T-cell (primary cell): ENCODE measurements around the gene MCAT. TPM values are rescaled to one million over a fixed set of nuclear protein-coding genes. Genes with fewer than 3 reads are reported as not detected.

ENCODE experiments used
- ATAC-seq, 4 experiments: fragments of 200-7000 bp in 3 of 4; fragments of 150-1000 bp in 1 of 4; cut with Tn5 transposase; replicated peaks in 1 of 4; 1 replicate in 3 of 4; 2 replicates in 1 of 4; pipeline ENCODE4 v1.10.0; 2021; ENCODE audit warnings: moderate library complexity in 3 of 4, mild to moderate bottlenecking in 2 of 4, moderate number of reproducible peaks in 1 of 4
- CTCF ChIA-PET, 2 donors: fragments of 300-600 bp; sonication (Branson Sonifier 250); formaldehyde crosslinking; loops; one replicate each; lab custom pipeline; 2022; ENCODE audit warnings: antibody characterized with exemption in 2 of 2; lab: Charles Lee
- POLR2A ChIA-PET, 2 donors: fragments of 300-600 bp; sonication (Branson Sonifier 250); formaldehyde crosslinking; loops; one replicate each; lab custom pipeline; 2022; ENCODE audit warnings: antibody characterized with exemption in 2 of 2; lab: Charles Lee
- DNase-seq, 35 experiments: peaks; one replicate each; pipeline versions ENCODE4 v3.0.0 to v3.0.0-alpha.2; 2013 to 2023
- H3K27ac ChIP-seq: one replicate; pipeline ENCODE4 v1.5.1; 2013; ENCODE audit warnings: low read length
- H3K27me3 ChIP-seq, 2 experiments: replicated peaks in 1 of 2; 1 replicate in 1 of 2; 2 replicates in 1 of 2; pipeline versions ENCODE4 v1.6.1 to v1.7.0; 2013; ENCODE audit warnings: low read length in 1 of 2, mixed read lengths in 1 of 2; ENCODE audit not compliant: control insufficient read depth in 2 of 2, insufficient read depth in 2 of 2; ENCODE audit errors: extremely low read depth in 1 of 2
- H3K36me3 ChIP-seq, 2 donors: 1 replicate in 1 of 2; 2 replicates in 1 of 2; pipeline versions ENCODE4 v1.6.1 to v1.7.0; 2013; ENCODE audit warnings: low read length in 1 of 2; ENCODE audit not compliant: control insufficient read depth in 2 of 2, insufficient read depth in 1 of 2; ENCODE audit errors: extremely low read depth in 1 of 2
- H3K4me1 ChIP-seq, 2 experiments: 1 replicate in 1 of 2; 2 replicates in 1 of 2; pipeline versions ENCODE4 v1.6.1 to v1.7.0; 2013; ENCODE audit warnings: low read length in 2 of 2, mixed read lengths in 1 of 2; ENCODE audit not compliant: insufficient read depth in 2 of 2, control insufficient read depth in 1 of 2; ENCODE audit errors: extremely low read depth in 1 of 2
- H3K4me3 ChIP-seq, 2 donors: 1 replicate in 1 of 2; 2 replicates in 1 of 2; pipeline versions ENCODE4 v1.5.1 to v1.7.0; 2013; ENCODE audit warnings: mild to moderate bottlenecking in 2 of 2, low read length in 1 of 2, moderate library complexity in 1 of 2; ENCODE audit not compliant: control insufficient read depth in 1 of 2; ENCODE audit errors: extremely low read depth in 1 of 2
- H3K9me3 ChIP-seq: 2 replicates; pipeline ENCODE4 v1.7.0; 2013
- H3K27ac Mint-ChIP-seq, 2 donors: one replicate each; pipeline ENCODE4 v1.8.0; 2020 to 2021; ENCODE audit warnings: mild to moderate bottlenecking in 2 of 2, mixed read lengths in 2 of 2
- H3K27me3 Mint-ChIP-seq, 2 donors: one replicate each; pipeline ENCODE4 v1.8.0; 2021 to 2022; ENCODE audit warnings: mixed read lengths in 2 of 2
- H3K36me3 Mint-ChIP-seq: one replicate; pipeline ENCODE4 v1.8.0; 2021; ENCODE audit warnings: mixed read lengths
- H3K4me1 Mint-ChIP-seq, 3 donors: one replicate each; pipeline ENCODE4 v1.8.0; 2020 to 2022; ENCODE audit warnings: mixed read lengths in 3 of 3, mild to moderate bottlenecking in 1 of 3
- H3K4me3 Mint-ChIP-seq, 3 donors: one replicate each; pipeline ENCODE4 v1.8.0; 2020 to 2022; ENCODE audit warnings: mild to moderate bottlenecking in 3 of 3, mixed read lengths in 3 of 3, moderate library complexity in 3 of 3
- H3K9me3 Mint-ChIP-seq, 3 donors: one replicate each; pipeline ENCODE4 v1.8.0; 2020 to 2022; ENCODE audit warnings: mixed read lengths in 3 of 3
- WGBS: methylation state at CpG from one replicate; pipeline ENCODE4 v1.1.5; 2013; ENCODE audit warnings: missing lambda C conversion rate; ENCODE audit not compliant: insufficient coverage; 5-methylcytosine and 5-hydroxymethylcytosine counted together
- total RNA-seq, 35 experiments: library from RNA in 6 of 35; stranded (reverse) in 6 of 35; fragments of 120-200 nt in 1 of 35; gene quantifications; one replicate each; pipeline versions ENCODE4 v1.2.1 to v1.2.4 and lab custom pipeline; 2013 to 2026

Gene MCAT
- total RNA-seq, 5 donors from 2014 or later (not counting 1 experiment from before 2014, with no cell fraction given): 6.5 to 13.3 (median 10.6) TPM

DNA sequence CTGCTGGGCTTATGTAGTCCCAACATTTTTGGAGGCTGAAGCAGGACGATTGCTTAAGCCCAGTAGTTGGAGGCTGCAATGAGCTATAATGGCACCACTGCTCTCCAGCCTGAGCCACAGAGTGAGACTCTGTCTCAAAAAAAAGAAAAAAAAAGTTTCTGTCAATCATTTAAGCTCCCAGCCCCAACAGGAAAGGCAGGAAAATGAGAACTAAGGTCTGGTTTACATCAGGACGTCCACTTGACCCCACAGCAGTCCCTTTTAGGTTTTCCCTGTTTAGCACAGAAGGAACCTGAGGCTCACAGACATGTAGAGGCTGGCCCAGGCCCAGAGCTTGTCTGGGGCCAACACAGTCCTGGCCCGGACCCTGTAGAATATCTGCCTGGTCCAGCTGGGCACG, 44.8 kb downstream of the MCAT start:
- H3K4me1 Mint-ChIP-seq: no peaks in the 10 kb centered on the region

GRCh38 chr22:43096420-43096819, 46.8 kb downstream of the MCAT start:
- H3K4me3 Mint-ChIP-seq: no peak overlapping the region
- H3K27ac Mint-ChIP-seq: no peak overlapping the region
- ATAC-seq: no peak
- H3K4me1 Mint-ChIP-seq: no peaks in the 10 kb centered on the region
- Histone ChIP-seq H3K4me3 (no peak overlapping the region), H3K9me3 (no peaks in the 10 kb centered on the region), H3K4me1 (no peaks in the 10 kb centered on the region), H3K27ac (no peak overlapping the region), H3K27me3 (peaks cover 0 to 2% of the 10 kb centered on the region in 2 experiments), H3K36me3 (no peaks in the 10 kb centered on the region)
- H3K27me3 Mint-ChIP-seq: no peaks in the 10 kb centered on the region
- POLR2A ChIA-PET: no interaction called here
- no peaks in the 10 kb centered on the region for H3K36me3 Mint-ChIP-seq
- WGBS: no CpG with 5 or more reads among the region's 8 CpGs
- DNase-seq: no peak
- CTCF ChIA-PET: no interaction called here
- peaks cover 0 to 7% (median 6%) of the 10 kb centered on the region in 3 donors for H3K9me3 Mint-ChIP-seq

More for the DNA sequence above, 44.8 kb downstream of the MCAT start:
- POLR2A ChIA-PET: interaction anchor here in 1 of 2 donors (0.6 kb wide), 1 partner anchor 29 kb away, joined by 3 read pairs; no protein-coding TSS in a partner anchor
- Histone ChIP-seq H3K4me3 (no peak overlapping the region), H3K27ac (no peak overlapping the region), H3K36me3 (no peaks in the 10 kb centered on the region), H3K4me1 (no peaks in the 10 kb centered on the region), H3K9me3 (no peaks in the 10 kb centered on the region), H3K27me3 (peaks cover 0 to 2% of the 10 kb centered on the region in 2 experiments)
- CTCF ChIA-PET: no interaction called here
- Mint-ChIP-seq H3K36me3 (no peaks in the 10 kb centered on the region), H3K4me3 (no peak overlapping the region), H3K27me3 (no peaks in the 10 kb centered on the region), H3K9me3 (peaks cover 0 to 7% (median 6%) of the 10 kb centered on the region in 3 donors), H3K27ac (no peak overlapping the region)
- no peak for DNase-seq
- WGBS: 61% methylated on average over 2 of the region's 4 CpGs
- ATAC-seq: no peak

DNA sequence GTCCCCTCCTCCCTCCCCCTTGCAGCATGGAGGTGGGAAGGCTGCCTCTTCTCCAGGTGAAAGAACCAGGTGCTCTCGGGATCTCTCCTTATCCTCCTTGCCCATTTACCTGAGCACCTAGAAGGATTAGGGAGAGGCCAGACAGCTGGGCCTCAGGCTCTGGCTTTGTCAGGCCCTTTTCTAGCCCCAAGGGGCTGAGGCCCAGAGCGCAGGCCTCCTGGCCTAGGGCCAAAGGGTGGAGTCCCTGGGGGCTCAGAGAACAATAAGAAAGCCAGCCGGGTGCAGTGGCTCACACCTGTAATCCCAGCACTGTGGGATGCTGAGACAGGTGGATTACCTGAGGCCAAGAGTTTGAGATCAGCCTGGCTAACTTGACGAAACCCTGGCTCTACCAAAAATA, 48.6 kb downstream of the MCAT start:
- Mint-ChIP-seq H3K4me1 (peaks cover 0 to 4% (median 4%) of the 10 kb centered on the region in 3 donors), H3K9me3 (peaks cover 0 to 7% (median 6%) of the 10 kb centered on the region in 3 donors), H3K27me3 (no peaks in the 10 kb centered on the region), H3K4me3 (no peak overlapping the region), H3K36me3 (no peaks in the 10 kb centered on the region), H3K27ac (no peak overlapping the region)
- H3K4me3 ChIP-seq: no peak overlapping the region
- H3K4me1 ChIP-seq: peaks cover under 1 to 7% of the 10 kb centered on the region in 2 experiments
- WGBS: 88% methylated on average over 3 of the region's 4 CpGs
- ChIA-PET POLR2A (no interaction called here), CTCF (no interaction called here)
- peaks cover 0 to 2% of the 10 kb centered on the region in 2 experiments for H3K27me3 ChIP-seq
- no peak for ATAC-seq
- no peaks in the 10 kb centered on the region for H3K36me3 ChIP-seq
- no peak overlapping the region for H3K27ac ChIP-seq
- no peak for DNase-seq
- H3K9me3 ChIP-seq: no peaks in the 10 kb centered on the region

- Mint-ChIP-seq H3K4me1 (peaks cover 0 to 6% (median 6%) of the 10 kb centered on the region in 3 donors), H3K4me3 (no peak overlapping the region), H3K27me3 (no peaks in the 10 kb centered on the region), H3K27ac (no peak overlapping the region), H3K36me3 (no peaks in the 10 kb centered on the region), H3K9me3 (peaks cover 0 to 7% (median 6%) of the 10 kb centered on the region in 3 donors)
- WGBS: 75% methylated on average over 3 of the region's 7 CpGs
- DNase-seq (peak in 1 of 35 experiments; percentile 15), ATAC-seq (no peak)
- Histone ChIP-seq H3K4me3 (no peak overlapping the region), H3K27me3 (peaks cover 0 to 2% of the 10 kb centered on the region in 2 experiments), H3K36me3 (no peaks in the 10 kb centered on the region), H3K27ac (no peak overlapping the region), H3K4me1 (peaks cover 2 to 10% of the 10 kb centered on the region in 2 experiments), H3K9me3 (no peaks in the 10 kb centered on the region)
- CTCF ChIA-PET: no interaction called here
- POLR2A ChIA-PET: no interaction called here
These were observed 49.1 kb downstream of the MCAT start for GRCh38 chr22:43094085-43094484.

DNA sequence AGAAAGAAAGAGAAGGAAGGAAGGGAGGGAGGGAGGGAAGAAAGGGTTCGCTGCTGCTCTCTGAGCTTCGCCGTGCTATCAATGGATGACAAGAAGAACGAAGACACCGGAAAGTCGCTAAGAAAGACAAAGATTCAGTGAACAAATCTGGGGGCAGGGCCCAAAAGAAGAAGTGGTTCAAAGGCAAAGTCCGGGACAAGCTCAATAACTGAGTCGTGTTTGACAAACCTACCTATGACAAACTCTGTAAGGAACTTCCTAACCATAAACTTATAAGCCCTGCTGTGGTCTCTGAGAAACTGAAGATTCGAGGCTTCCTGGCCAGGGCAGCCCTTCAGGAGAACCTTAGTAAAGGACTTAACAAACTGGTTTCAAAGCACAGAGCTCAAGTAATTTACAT, 51.1 kb downstream of the MCAT start:
- Mint-ChIP-seq H3K4me3 (no peak overlapping the region), H3K27ac (no peak overlapping the region), H3K9me3 (peaks cover 0 to 7% (median 6%) of the 10 kb centered on the region in 3 donors), H3K36me3 (no peaks in the 10 kb centered on the region), H3K27me3 (no peaks in the 10 kb centered on the region), H3K4me1 (peaks cover 8 to 12% (median 11%) of the 10 kb centered on the region in 3 donors)
- DNase-seq (no peak), ATAC-seq (no peak)
- Histone ChIP-seq H3K9me3 (no peaks in the 10 kb centered on the region), H3K4me1 (peaks cover 5 to 20% of the 10 kb centered on the region in 2 experiments), H3K27me3 (peaks cover 0 to 2% of the 10 kb centered on the region in 2 experiments), H3K36me3 (no peaks in the 10 kb centered on the region), H3K27ac (no peak overlapping the region), H3K4me3 (no peak overlapping the region)
- 39% methylated on average over 8 of the region's 9 CpGs for WGBS
- ChIA-PET CTCF (interaction anchor here (0.5 to 0.6 kb wide), 3 partner anchors 19 to 296 kb away, joined by 3 to 6 read pairs (median 3); no protein-coding TSS in a partner anchor), POLR2A (no interaction called here)

GRCh38 chr22:43090130-43090789, 52.9 kb downstream of the MCAT start:
- H3K27ac Mint-ChIP-seq: no peak overlapping the region
- ATAC-seq: peak in 1 of 4 experiments; percentile 10
- H3K27ac ChIP-seq: no peak overlapping the region

More at GRCh38 chr22:43090130-43090789, 52.9 kb downstream of the MCAT start:
- no peaks in the 10 kb centered on the region for H3K36me3 Mint-ChIP-seq
- ChIA-PET CTCF (interaction anchor here in 1 of 2 donors (0.6 kb wide), 1 partner anchor 164 kb away, joined by 3 read pairs; no protein-coding TSS in a partner anchor), POLR2A (no interaction called here)
- DNase-seq: peak in 22 of 35 experiments; percentile 5 to 64 (median 24)
- peaks cover 17 to 23% (median 19%) of the 10 kb centered on the region in 3 donors for H3K4me1 Mint-ChIP-seq
- no peaks in the 10 kb centered on the region for H3K27me3 Mint-ChIP-seq
- no peaks in the 10 kb centered on the region for H3K9me3 Mint-ChIP-seq
- Histone ChIP-seq H3K4me3 (no peak overlapping the region), H3K36me3 (no peaks in the 10 kb centered on the region), H3K4me1 (peaks cover 5 to 35% of the 10 kb centered on the region in 2 experiments), H3K27me3 (peaks cover 0 to 2% of the 10 kb centered on the region in 2 experiments), H3K9me3 (no peaks in the 10 kb centered on the region)
- WGBS: 69% methylated on average over 2 of the region's 6 CpGs
- peak overlapping the region; percentile 18 to 47 (median 45) for H3K4me3 Mint-ChIP-seq
